ENCODE results near the gene FRMD1. TPM values are rescaled to one million over a fixed set of nuclear protein-coding genes. Genes with fewer than 3 reads are reported as not detected.

The FRMD1 gene
- polyA plus RNA-seq (ENCODE audit: insufficient read length), result 25.1 TPM
- long read RNA-seq, donor 1, result 0 reads
- long read RNA-seq, donor 2, partial matches to known transcripts, result 0 of 2 reads
- long read RNA-seq, donor 2, other reads (novel, unspliced or antisense), result 0 of 2 reads
- long read RNA-seq, donor 3, partial matches to known transcripts, result 0 of 1 reads
- long read RNA-seq, donor 3, other reads (novel, unspliced or antisense), result 0 of 1 reads
- long read RNA-seq, donor 4, result 0 reads
- long read RNA-seq, donor 5, partial matches to known transcripts, result 0 of 1 reads
- long read RNA-seq, donor 5, other reads (novel, unspliced or antisense), result 0 of 1 reads
- long read RNA-seq, donor 6, result 0 reads
- long read RNA-seq, donor 7, partial matches to known transcripts, result 5 of 6 reads
- long read RNA-seq, donor 7, other reads (novel, unspliced or antisense), result 0 of 6 reads
- long read RNA-seq, donor 8, result 0 reads

GRCh38 chr6:168078943-168079405, at the start of gene FRMD1:
TSS of gene FRMD1 (minus strand) at chr6:168079212. CDS start at chr6:168079094, 118 bp downstream.
- no peak for DNase-seq

GRCh38 chr6:168128006-168128630, 49.1 kb upstream of the FRMD1 start:
- DNase-seq, result no peak

GRCh38 chr6:168127384-168127868, 48.4 kb upstream of the FRMD1 start:
- DNase-seq, result no peak

GRCh38 chr6:168126566-168127383, 47.8 kb upstream of the FRMD1 start:
- DNase-seq, result no peak

GRCh38 chr6:168125429-168126001, 46.5 kb upstream of the FRMD1 start:
- DNase-seq, result no peak

GRCh38 chr6:168124921-168125320, 45.9 kb upstream of the FRMD1 start:
- no peak for DNase-seq

- DNase-seq, result no peak
Measured at GRCh38 chr6:168124158-168124557, 45.1 kb upstream of the FRMD1 start.

- no peak for DNase-seq
Measured at GRCh38 chr6:168123165-168123911, 44.3 kb upstream of the FRMD1 start.

GRCh38 chr6:168122521-168122920, 43.5 kb upstream of the FRMD1 start:
- DNase-seq, result no peak

- no peak for DNase-seq
Measured at GRCh38 chr6:168122011-168122410, 43.0 kb upstream of the FRMD1 start.

GRCh38 chr6:168121303-168121665, 42.3 kb upstream of the FRMD1 start:
- DNase-seq, result no peak

- DNase-seq, result no peak
Measured at GRCh38 chr6:168120390-168121302, 41.6 kb upstream of the FRMD1 start.

GRCh38 chr6:168119539-168119938, 40.5 kb upstream of the FRMD1 start:
- DNase-seq, result no peak

GRCh38 chr6:168118935-168119334, 39.9 kb upstream of the FRMD1 start:
- no peak for DNase-seq

- no peak for DNase-seq
Measured at GRCh38 chr6:168117942-168118341, 38.9 kb upstream of the FRMD1 start.

- DNase-seq, result no peak
Measured at GRCh38 chr6:168116975-168117899, 38.2 kb upstream of the FRMD1 start.

- no peak for DNase-seq
Measured at GRCh38 chr6:168116438-168116974, 37.5 kb upstream of the FRMD1 start.

- DNase-seq, result no peak
Measured at GRCh38 chr6:168115748-168116437, 36.9 kb upstream of the FRMD1 start.
